HG02678 (cell line): ENCODE results near the gene SFT2D1.
"Not testable (repeated sequence)": the region's sequence is repeated elsewhere in the genome, so short reads cannot be mapped to it uniquely, and the experiment has no call there.

Experiments
- ATAC-seq: cut with Tn5 transposase; IDR thresholded peaks from one replicate; pipeline ENCODE4 v1.9.1; 2021; ENCODE audit warnings: mild to moderate bottlenecking, moderate library complexity; ENCODE audit not compliant: unreplicated experiment

SFT2D1 gene

GRCh38 chr6:166364456-166364855 lies 22.1 kb upstream of the SFT2D1 start:
- ATAC-seq = no peak

GRCh38 chr6:166362427-166362826 lies 20.1 kb upstream of the SFT2D1 start:
- not testable (repeated sequence) for ATAC-seq

GRCh38 chr6:166361077-166361429 lies 18.7 kb upstream of the SFT2D1 start:
- no peak for ATAC-seq

- no peak for ATAC-seq
Observed at GRCh38 chr6:166360243-166361076, 18.1 kb upstream of the SFT2D1 start.

GRCh38 chr6:166355552-166355951 lies 13.2 kb upstream of the SFT2D1 start:
- ATAC-seq = no peak

- no peak for ATAC-seq
Observed at GRCh38 chr6:166354965-166355364, 12.6 kb upstream of the SFT2D1 start.

- no peak for ATAC-seq
Observed at GRCh38 chr6:166354143-166354542, 11.8 kb upstream of the SFT2D1 start.

- ATAC-seq = no peak
Observed at GRCh38 chr6:166353507-166353906, 11.2 kb upstream of the SFT2D1 start.

- ATAC-seq = no peak
Observed at GRCh38 chr6:166352923-166353322, 10.6 kb upstream of the SFT2D1 start.

GRCh38 chr6:166351715-166352285 lies 9.5 kb upstream of the SFT2D1 start:
- peak; percentile 99 for ATAC-seq

- no peak for ATAC-seq
Observed at GRCh38 chr6:166348305-166348949, 6.1 kb upstream of the SFT2D1 start.

GRCh38 chr6:166346965-166347364 lies 4.6 kb upstream of the SFT2D1 start:
- no peak for ATAC-seq

GRCh38 chr6:166346449-166346848 lies 4.1 kb upstream of the SFT2D1 start:
- no peak for ATAC-seq

- ATAC-seq = not testable (repeated sequence)
Observed at GRCh38 chr6:166345672-166346071, 3.3 kb upstream of the SFT2D1 start.

GRCh38 chr6:166344921-166345320 lies 2.6 kb upstream of the SFT2D1 start:
- not testable (repeated sequence) for ATAC-seq

GRCh38 chr6:166344240-166344639 lies 1.9 kb upstream of the SFT2D1 start:
- no peak for ATAC-seq

- peak; percentile 15 for ATAC-seq
Observed at GRCh38 chr6:166343150-166343487, 774 bp upstream of the SFT2D1 start.

GRCh38 chr6:166341977-166342348 lies 382 bp downstream of the SFT2D1 start:
- no peak for ATAC-seq

- no peak for ATAC-seq
Observed at GRCh38 chr6:166341464-166341863, 881 bp downstream of the SFT2D1 start.

- no peak for ATAC-seq
Observed at GRCh38 chr6:166338854-166339253, 3.5 kb downstream of the SFT2D1 start.

GRCh38 chr6:166336847-166337246 lies 5.5 kb downstream of the SFT2D1 start:
- ATAC-seq = no peak
